PFSK-1 (cell line): Measurements from ENCODE around the gene KRTDAP.

Experiments used
- POLR2AphosphoS5 ChIP-seq: IDR thresholded peaks from 2 replicates; pipeline ENCODE4 v1.6.1; 2012; ENCODE audit warnings: low read depth, mild to moderate bottlenecking, control low read depth, low read length, moderate library complexity
- SIN3A ChIP-seq: IDR thresholded peaks from 2 replicates; pipeline ENCODE4 v1.6.1; 2012; ENCODE audit warnings: mild to moderate bottlenecking, low read length, moderate library complexity, borderline replicate concordance; ENCODE audit not compliant: insufficient read depth
- TAF1 ChIP-seq: IDR thresholded peaks from 2 replicates; pipeline ENCODE4 v1.6.1; 2012; ENCODE audit warnings: low read length, control low read depth, borderline replicate concordance; ENCODE audit not compliant: insufficient read depth
- TF ChIP-seq, protein P1 (sequence below), 2 experiments: IDR thresholded peaks; 2 replicates each; pipeline versions ENCODE4 v1.6.1 to v1.8.0; 2011 to 2012; ENCODE audit warnings: low read depth in 2 of 2, low read length in 2 of 2, control low read depth in 1 of 2, inconsistent platforms in 1 of 2, mild to moderate bottlenecking in 1 of 2, moderate library complexity in 1 of 2; ENCODE audit not compliant: insufficient read depth in 1 of 2

DNA sequence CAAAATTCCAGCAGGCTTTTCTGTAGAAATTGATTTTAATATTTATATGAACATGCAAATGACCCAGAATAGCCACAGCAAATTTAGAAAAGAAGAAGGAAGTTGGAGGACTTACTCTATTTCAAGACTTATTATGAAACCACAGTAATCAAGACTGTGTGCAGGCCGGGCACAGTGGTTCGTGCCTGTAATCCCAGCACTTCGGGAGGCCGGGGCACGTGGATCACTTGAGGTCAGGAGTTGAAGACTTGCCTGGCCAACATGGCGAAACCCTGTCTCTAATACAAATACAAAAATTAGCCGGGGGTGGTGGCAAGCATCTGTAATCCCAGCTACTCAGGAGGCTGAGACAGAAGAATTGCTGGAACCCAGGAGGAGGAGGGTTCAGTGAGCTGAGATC is 48.2 kb downstream of the KRTDAP start:
- TF ChIP-seq POLR2AphosphoS5 (no peak), SIN3A (no peak), TAF1 (no peak)
- TF ChIP-seq, protein P1, sequence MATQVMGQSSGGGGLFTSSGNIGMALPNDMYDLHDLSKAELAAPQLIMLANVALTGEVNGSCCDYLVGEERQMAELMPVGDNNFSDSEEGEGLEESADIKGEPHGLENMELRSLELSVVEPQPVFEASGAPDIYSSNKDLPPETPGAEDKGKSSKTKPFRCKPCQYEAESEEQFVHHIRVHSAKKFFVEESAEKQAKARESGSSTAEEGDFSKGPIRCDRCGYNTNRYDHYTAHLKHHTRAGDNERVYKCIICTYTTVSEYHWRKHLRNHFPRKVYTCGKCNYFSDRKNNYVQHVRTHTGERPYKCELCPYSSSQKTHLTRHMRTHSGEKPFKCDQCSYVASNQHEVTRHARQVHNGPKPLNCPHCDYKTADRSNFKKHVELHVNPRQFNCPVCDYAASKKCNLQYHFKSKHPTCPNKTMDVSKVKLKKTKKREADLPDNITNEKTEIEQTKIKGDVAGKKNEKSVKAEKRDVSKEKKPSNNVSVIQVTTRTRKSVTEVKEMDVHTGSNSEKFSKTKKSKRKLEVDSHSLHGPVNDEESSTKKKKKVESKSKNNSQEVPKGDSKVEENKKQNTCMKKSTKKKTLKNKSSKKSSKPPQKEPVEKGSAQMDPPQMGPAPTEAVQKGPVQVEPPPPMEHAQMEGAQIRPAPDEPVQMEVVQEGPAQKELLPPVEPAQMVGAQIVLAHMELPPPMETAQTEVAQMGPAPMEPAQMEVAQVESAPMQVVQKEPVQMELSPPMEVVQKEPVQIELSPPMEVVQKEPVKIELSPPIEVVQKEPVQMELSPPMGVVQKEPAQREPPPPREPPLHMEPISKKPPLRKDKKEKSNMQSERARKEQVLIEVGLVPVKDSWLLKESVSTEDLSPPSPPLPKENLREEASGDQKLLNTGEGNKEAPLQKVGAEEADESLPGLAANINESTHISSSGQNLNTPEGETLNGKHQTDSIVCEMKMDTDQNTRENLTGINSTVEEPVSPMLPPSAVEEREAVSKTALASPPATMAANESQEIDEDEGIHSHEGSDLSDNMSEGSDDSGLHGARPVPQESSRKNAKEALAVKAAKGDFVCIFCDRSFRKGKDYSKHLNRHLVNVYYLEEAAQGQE (IDR thresholded peaks at IDR 0.05; ENCODE audit: insufficient read depth in 1 of 2, low read depth in 2 of 2, low read length in 2 of 2), result no peak
